NCI-H1417 (cell line): ENCODE results near the gene GALNT8.
"Not testable (repeated sequence)": the region's sequence is repeated elsewhere in the genome, so short reads cannot be mapped to it uniquely, and the experiment has no call there.

Experiments
- DNase-seq, 3 experiments: peaks; one replicate each; lab custom pipeline; 2025; lab: John Stamatoyannopoulos, UW

GALNT8 gene

GRCh38 chr12:4719821-4720636 is at the start of gene GALNT8:
Gene GALNT8 (plus strand): TSS chr12:4720400. CDS start chr12:4720678, 278 bp downstream.
- no peak for DNase-seq

GRCh38 chr12:4679711-4680110 is 40.5 kb upstream of the GALNT8 start:
- no peak for DNase-seq

GRCh38 chr12:4681732-4682131 is 38.5 kb upstream of the GALNT8 start:
- DNase-seq, result no peak

- no peak for DNase-seq
Observed at GRCh38 chr12:4685317-4685716, 34.9 kb upstream of the GALNT8 start.

- no peak for DNase-seq
Observed at GRCh38 chr12:4690760-4691159, 29.4 kb upstream of the GALNT8 start.

- DNase-seq, result peak in 1 of 3 experiments; percentile 22
Observed at GRCh38 chr12:4700621-4701026, 19.6 kb upstream of the GALNT8 start.

GRCh38 chr12:4701395-4702190 is 18.6 kb upstream of the GALNT8 start:
- no peak for DNase-seq

- no peak for DNase-seq
Observed at GRCh38 chr12:4703676-4704075, 16.5 kb upstream of the GALNT8 start.

GRCh38 chr12:4705824-4706223 is 14.4 kb upstream of the GALNT8 start:
- DNase-seq, result no peak

- DNase-seq, result no peak
Observed at GRCh38 chr12:4707306-4707705, 12.9 kb upstream of the GALNT8 start.

GRCh38 chr12:4710113-4710512 is 10.1 kb upstream of the GALNT8 start:
- no peak for DNase-seq

- DNase-seq, result no peak
Observed at GRCh38 chr12:4714879-4715278, 5.3 kb upstream of the GALNT8 start.

- DNase-seq, result no peak
Observed at GRCh38 chr12:4717806-4718205, 2.4 kb upstream of the GALNT8 start.

- DNase-seq, result no peak
Observed at GRCh38 chr12:4720637-4720995, 416 bp downstream of the GALNT8 start.

GRCh38 chr12:4721587-4721986 is 1.4 kb downstream of the GALNT8 start:
- not testable (repeated sequence) for DNase-seq

- DNase-seq, result no peak
Observed at GRCh38 chr12:4723226-4723625, 3.0 kb downstream of the GALNT8 start.

- DNase-seq, result no peak
Observed at GRCh38 chr12:4725057-4725456, 4.9 kb downstream of the GALNT8 start.

- no peak for DNase-seq
Observed at GRCh38 chr12:4734625-4735340, 14.6 kb downstream of the GALNT8 start.

GRCh38 chr12:4736091-4736490 is 15.9 kb downstream of the GALNT8 start:
- DNase-seq, result no peak

- no peak for DNase-seq
Observed at GRCh38 chr12:4738541-4738940, 18.3 kb downstream of the GALNT8 start.

- no peak for DNase-seq
Observed at GRCh38 chr12:4742416-4742970, 22.3 kb downstream of the GALNT8 start.

GRCh38 chr12:4743046-4743445 is 22.8 kb downstream of the GALNT8 start:
- no peak for DNase-seq
